ENCODE data around the gene TMX3.

DNA sequence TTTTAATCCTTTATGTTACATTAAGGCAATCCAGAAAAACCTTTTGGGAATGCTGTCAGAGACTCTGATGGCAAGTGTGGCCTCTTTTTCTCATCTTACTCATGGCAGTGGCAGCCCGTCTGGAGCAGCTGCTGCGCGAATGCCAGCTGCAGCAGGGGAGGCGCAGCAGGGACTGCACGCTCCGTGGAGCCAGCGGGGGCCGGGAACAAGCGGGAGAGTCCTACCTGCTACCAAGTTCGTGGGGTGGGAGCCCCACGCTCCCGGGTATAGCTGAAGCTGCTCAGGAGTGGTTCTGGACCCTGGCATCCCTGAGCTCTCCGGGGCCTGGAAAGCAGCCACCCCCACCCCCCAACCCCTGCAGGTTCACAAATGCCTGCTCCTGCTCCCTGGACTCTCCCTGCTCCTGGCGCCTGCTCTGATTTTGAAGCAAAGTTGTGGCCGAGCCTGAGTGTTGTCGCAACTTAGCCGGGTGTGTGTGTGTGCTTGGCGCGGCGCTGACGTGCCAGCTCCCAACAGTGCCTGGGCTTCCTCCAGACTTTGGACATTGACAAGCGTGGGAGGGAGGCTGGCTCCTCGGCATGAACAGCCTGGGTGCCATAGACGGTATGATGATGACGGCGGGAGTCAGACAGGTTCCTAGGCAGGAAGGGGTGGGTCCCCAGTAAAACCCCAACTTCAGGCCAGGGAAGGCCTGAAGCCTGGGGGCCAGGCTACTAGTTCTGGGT is 21.7 kb downstream of the TMX3 start:
- TF ChIP-seq CTCF (IDR thresholded peaks at IDR 0.05) = no peak
- TF ChIP-seq POLR2A (IDR thresholded peaks at IDR 0.05) = no peak
- TF ChIP-seq POLR2AphosphoS5 (IDR thresholded peaks at IDR 0.05) = no peak
